NCI-H2029 treated with DMSO at 0.1 percent for 48 hours (cell line): ENCODE results near the gene CD247.

ENCODE experiments used
- DNase-seq: peaks from one replicate; lab custom pipeline; 2025; lab: John Stamatoyannopoulos, UW

Gene CD247

GRCh38 chr1:167542109-167543032 is 24.0 kb upstream of the CD247 start:
- no peak for DNase-seq

GRCh38 chr1:167541610-167542009 is 23.3 kb upstream of the CD247 start:
- DNase-seq: no peak

- no peak for DNase-seq
Observed at GRCh38 chr1:167541003-167541402, 22.7 kb upstream of the CD247 start.

GRCh38 chr1:167538657-167539056 is 20.3 kb upstream of the CD247 start:
- DNase-seq: no peak

GRCh38 chr1:167533851-167534300 is 15.5 kb upstream of the CD247 start:
- DNase-seq: peak; percentile 11

- DNase-seq: no peak
Observed at GRCh38 chr1:167532964-167533824, 14.9 kb upstream of the CD247 start.

GRCh38 chr1:167532375-167532774 is 14.0 kb upstream of the CD247 start:
- no peak for DNase-seq

GRCh38 chr1:167529829-167530474 is 11.6 kb upstream of the CD247 start:
- no peak for DNase-seq

- DNase-seq: no peak
Observed at GRCh38 chr1:167528057-167528728, 9.9 kb upstream of the CD247 start.

GRCh38 chr1:167526667-167527383 is 8.5 kb upstream of the CD247 start:
- no peak for DNase-seq

- DNase-seq: no peak
Observed at GRCh38 chr1:167524651-167525050, 6.3 kb upstream of the CD247 start.

- no peak for DNase-seq
Observed at GRCh38 chr1:167522246-167522645, 3.9 kb upstream of the CD247 start.

- no peak for DNase-seq
Observed at GRCh38 chr1:167520711-167521206, 2.4 kb upstream of the CD247 start.

- DNase-seq: no peak
Observed at GRCh38 chr1:167517535-167518330, 596 bp downstream of the CD247 start.

- no peak for DNase-seq
Observed at GRCh38 chr1:167516404-167517388, 1.6 kb downstream of the CD247 start.

- DNase-seq: no peak
Observed at GRCh38 chr1:167515893-167516321, 2.4 kb downstream of the CD247 start.

GRCh38 chr1:167515461-167515860 is 2.9 kb downstream of the CD247 start:
- no peak for DNase-seq

GRCh38 chr1:167514288-167514687 is 4.0 kb downstream of the CD247 start:
- DNase-seq: no peak
